ENCODE data around the gene ANO10. TPM values are rescaled to one million over a fixed set of nuclear protein-coding genes. Genes with fewer than 3 reads are reported as not detected.

Gene ANO10
- total and polyA plus RNA-seq, 2 donors (not counting 3 experiments of a cell fraction or from before 2014, with no cell fraction given) = 28.4 to 45.8 TPM

DNA sequence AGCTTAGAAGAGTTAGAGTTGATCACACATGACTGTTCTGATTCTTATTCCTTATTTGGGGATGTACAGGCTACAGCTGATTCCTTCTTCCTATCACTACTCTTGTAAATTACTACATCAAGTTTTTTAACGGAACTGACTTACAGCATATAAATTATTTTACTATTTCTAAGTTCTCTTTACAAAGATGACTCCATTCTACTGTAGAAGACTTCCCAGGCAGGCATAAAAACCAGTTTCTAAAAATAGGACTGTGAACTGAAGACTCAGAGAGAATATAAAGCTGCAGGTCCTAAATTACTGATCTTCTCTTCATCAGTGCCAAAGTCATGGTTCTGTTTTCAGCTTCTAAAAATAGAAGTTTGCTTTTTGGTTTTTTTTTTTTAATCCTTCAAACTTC lies 38.9 kb downstream of the ANO10 start:
- Histone ChIP-seq H4K20me1 (replicated peaks; ENCODE audit: control insufficient read depth, extremely low read depth, insufficient read depth, low read length) (no peaks in the 10 kb centered on the region), H2AFZ (ENCODE audit: low read depth, low read length) (no peak overlapping the region), H3K9me1 (replicated peaks; ENCODE audit: control insufficient read depth, extremely low read depth, insufficient read depth, low read length) (no peaks in the 10 kb centered on the region), H3K9me3 (replicated peaks; ENCODE audit: control insufficient read depth, insufficient read depth, low read length) (no peaks in the 10 kb centered on the region), H3K4me3 (replicated peaks in 1 of 3; ENCODE audit: insufficient read depth in 1 of 3, low read depth in 1 of 3, low read length in 3 of 3) (no peak overlapping the region), H3K36me3 (ENCODE audit: control insufficient read depth in 2 of 2, extremely low read depth in 1 of 2, insufficient read depth in 2 of 2, low read length in 2 of 2) (no peaks in the 10 kb centered on the region), H3K79me2 (ENCODE audit: control insufficient read depth, insufficient read depth, low read length) (peaks cover 4% of the 10 kb centered on the region), H3K9ac (replicated peaks; ENCODE audit: extremely low read depth, insufficient read depth, low read length) (no peak overlapping the region), H3K27ac (ENCODE audit: insufficient read depth, low read depth, low read length) (no peak overlapping the region), H3K27me3 (ENCODE audit: control insufficient read depth in 2 of 2, insufficient read depth in 2 of 2, low read length in 2 of 2) (no peaks in the 10 kb centered on the region), H3K4me1 (ENCODE audit: control insufficient read depth, extremely low read depth, insufficient read depth, low read length) (peaks cover 20% of the 10 kb centered on the region), H3K4me2 (ENCODE audit: insufficient read depth, low read length) (no peak overlapping the region)
- POLR2A ChIA-PET = no interaction called here
- intact Hi-C loops (cut with micrococcal nuclease) (no loop called here), dilution Hi-C loops (cut with MboI; ENCODE audit: extremely low pct_ligation_motif_present, low sequenced_read_pairs) (no loop called here)
- CTCF ChIA-PET = no interaction called here
- no TSS peak for BruUV-seq (replicated peaks)
- no peak for DNase-seq (ENCODE audit: low read depth, low spot score)
- TF ChIP-seq GATA2 (IDR thresholded peaks at IDR 0.05; ENCODE audit: insufficient read depth, insufficient read length, low read depth, low read length) (no peak), EZH2 (IDR thresholded peaks at IDR 0.05; ENCODE audit: borderline replicate concordance, low read depth, low read length, severe bottlenecking) (no peak), POLR2AphosphoS5 (IDR thresholded peaks at IDR 0.05; ENCODE audit: insufficient read depth, low read depth, low read length) (no peak)
- TF ChIP-seq, protein P1, sequence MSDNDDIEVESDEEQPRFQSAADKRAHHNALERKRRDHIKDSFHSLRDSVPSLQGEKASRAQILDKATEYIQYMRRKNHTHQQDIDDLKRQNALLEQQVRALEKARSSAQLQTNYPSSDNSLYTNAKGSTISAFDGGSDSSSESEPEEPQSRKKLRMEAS (IDR thresholded peaks at IDR 0.05; ENCODE audit: insufficient read depth, insufficient read length) = no peak
- no peak for FAIRE-seq

DNA sequence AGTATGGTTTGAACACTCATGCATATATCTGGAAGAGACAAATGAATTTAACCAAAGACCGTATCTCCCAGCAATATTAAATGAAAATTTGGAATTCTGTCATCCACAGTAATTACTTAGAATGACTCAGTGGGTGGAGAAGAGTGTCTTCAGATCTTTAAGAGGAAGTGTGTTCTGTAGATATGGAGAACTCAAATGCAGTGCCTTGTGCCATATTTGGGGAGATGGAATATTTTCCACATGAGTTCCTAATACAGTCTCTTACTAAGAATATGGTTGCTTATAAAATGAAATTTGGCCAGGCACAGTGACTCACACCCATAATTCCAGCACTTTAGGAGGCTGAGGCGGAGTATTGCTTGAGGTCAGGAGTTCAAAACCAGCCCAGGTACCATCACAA lies 40.5 kb downstream of the ANO10 start:
- Histone ChIP-seq H4K20me1 (replicated peaks; ENCODE audit: control insufficient read depth, extremely low read depth, insufficient read depth, low read length) (no peaks in the 10 kb centered on the region), H3K4me2 (ENCODE audit: insufficient read depth, low read length) (no peak overlapping the region), H2AFZ (ENCODE audit: low read depth, low read length) (no peak overlapping the region), H3K4me3 (replicated peaks in 1 of 3; ENCODE audit: insufficient read depth in 1 of 3, low read depth in 1 of 3, low read length in 3 of 3) (no peak overlapping the region), H3K9me1 (replicated peaks; ENCODE audit: control insufficient read depth, extremely low read depth, insufficient read depth, low read length) (no peaks in the 10 kb centered on the region), H3K27ac (ENCODE audit: insufficient read depth, low read depth, low read length) (no peak overlapping the region), H3K9ac (replicated peaks; ENCODE audit: extremely low read depth, insufficient read depth, low read length) (no peak overlapping the region), H3K79me2 (ENCODE audit: control insufficient read depth, insufficient read depth, low read length) (peaks cover 4% of the 10 kb centered on the region), H3K9me3 (replicated peaks; ENCODE audit: control insufficient read depth, insufficient read depth, low read length) (no peaks in the 10 kb centered on the region), H3K4me1 (ENCODE audit: control insufficient read depth, extremely low read depth, insufficient read depth, low read length) (peaks cover 20% of the 10 kb centered on the region), H3K36me3 (ENCODE audit: control insufficient read depth in 2 of 2, extremely low read depth in 1 of 2, insufficient read depth in 2 of 2, low read length in 2 of 2) (peaks cover 0 to 3% of the 10 kb centered on the region in 2 experiments), H3K27me3 (ENCODE audit: control insufficient read depth in 2 of 2, insufficient read depth in 2 of 2, low read length in 2 of 2) (no peaks in the 10 kb centered on the region)
- dilution Hi-C loops (cut with MboI; ENCODE audit: extremely low pct_ligation_motif_present, low sequenced_read_pairs) (no loop called here), intact Hi-C loops (cut with micrococcal nuclease) (no loop called here)
- DNase-seq (ENCODE audit: low read depth, low spot score) (no peak), FAIRE-seq (no peak)
- BruUV-seq (replicated peaks) = no TSS peak
- POLR2A ChIA-PET = no interaction called here
- CTCF ChIA-PET = interaction anchor here (1.2 kb wide), 1 partner anchor 35 kb away, joined by 3 read pairs; no protein-coding TSS in a partner anchor
- TF ChIP-seq, protein P1 (IDR thresholded peaks at IDR 0.05; ENCODE audit: insufficient read depth, insufficient read length) = no peak
- TF ChIP-seq GATA2 (IDR thresholded peaks at IDR 0.05; ENCODE audit: insufficient read depth, insufficient read length, low read depth, low read length) = no peak
- TF ChIP-seq, protein P2, sequence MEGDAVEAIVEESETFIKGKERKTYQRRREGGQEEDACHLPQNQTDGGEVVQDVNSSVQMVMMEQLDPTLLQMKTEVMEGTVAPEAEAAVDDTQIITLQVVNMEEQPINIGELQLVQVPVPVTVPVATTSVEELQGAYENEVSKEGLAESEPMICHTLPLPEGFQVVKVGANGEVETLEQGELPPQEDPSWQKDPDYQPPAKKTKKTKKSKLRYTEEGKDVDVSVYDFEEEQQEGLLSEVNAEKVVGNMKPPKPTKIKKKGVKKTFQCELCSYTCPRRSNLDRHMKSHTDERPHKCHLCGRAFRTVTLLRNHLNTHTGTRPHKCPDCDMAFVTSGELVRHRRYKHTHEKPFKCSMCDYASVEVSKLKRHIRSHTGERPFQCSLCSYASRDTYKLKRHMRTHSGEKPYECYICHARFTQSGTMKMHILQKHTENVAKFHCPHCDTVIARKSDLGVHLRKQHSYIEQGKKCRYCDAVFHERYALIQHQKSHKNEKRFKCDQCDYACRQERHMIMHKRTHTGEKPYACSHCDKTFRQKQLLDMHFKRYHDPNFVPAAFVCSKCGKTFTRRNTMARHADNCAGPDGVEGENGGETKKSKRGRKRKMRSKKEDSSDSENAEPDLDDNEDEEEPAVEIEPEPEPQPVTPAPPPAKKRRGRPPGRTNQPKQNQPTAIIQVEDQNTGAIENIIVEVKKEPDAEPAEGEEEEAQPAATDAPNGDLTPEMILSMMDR (IDR thresholded peaks at IDR 0.05; ENCODE audit: extremely low read depth in 1 of 2, insufficient read depth in 1 of 2, low read depth in 1 of 2, low read length in 2 of 2) = no peak
- no peak for TF ChIP-seq FOS (IDR thresholded peaks at IDR 0.05; ENCODE audit: borderline replicate concordance, insufficient read depth, low read length)
- no peak for TF ChIP-seq JUN (IDR thresholded peaks at IDR 0.05; ENCODE audit: borderline replicate concordance, insufficient read depth, insufficient read length, low read depth)
- no peak for TF ChIP-seq POLR2AphosphoS5 (IDR thresholded peaks at IDR 0.05; ENCODE audit: insufficient read depth, low read depth, low read length)
- no peak for TF ChIP-seq POLR2A (IDR thresholded peaks at IDR 0.05; ENCODE audit: low read depth, low read length)
- TF ChIP-seq EZH2 (IDR thresholded peaks at IDR 0.05; ENCODE audit: borderline replicate concordance, low read depth, low read length, severe bottlenecking) = no peak
- no peak for TF ChIP-seq MYC (IDR thresholded peaks at IDR 0.05; ENCODE audit: low read depth, low read length)
